Measurements from ENCODE around the gene MYOG. TPM values are rescaled to one million over a fixed set of nuclear protein-coding genes. Genes with fewer than 3 reads are reported as not detected.

The MYOG gene
- not detected in 2 replicates for total RNA-seq

DNA sequence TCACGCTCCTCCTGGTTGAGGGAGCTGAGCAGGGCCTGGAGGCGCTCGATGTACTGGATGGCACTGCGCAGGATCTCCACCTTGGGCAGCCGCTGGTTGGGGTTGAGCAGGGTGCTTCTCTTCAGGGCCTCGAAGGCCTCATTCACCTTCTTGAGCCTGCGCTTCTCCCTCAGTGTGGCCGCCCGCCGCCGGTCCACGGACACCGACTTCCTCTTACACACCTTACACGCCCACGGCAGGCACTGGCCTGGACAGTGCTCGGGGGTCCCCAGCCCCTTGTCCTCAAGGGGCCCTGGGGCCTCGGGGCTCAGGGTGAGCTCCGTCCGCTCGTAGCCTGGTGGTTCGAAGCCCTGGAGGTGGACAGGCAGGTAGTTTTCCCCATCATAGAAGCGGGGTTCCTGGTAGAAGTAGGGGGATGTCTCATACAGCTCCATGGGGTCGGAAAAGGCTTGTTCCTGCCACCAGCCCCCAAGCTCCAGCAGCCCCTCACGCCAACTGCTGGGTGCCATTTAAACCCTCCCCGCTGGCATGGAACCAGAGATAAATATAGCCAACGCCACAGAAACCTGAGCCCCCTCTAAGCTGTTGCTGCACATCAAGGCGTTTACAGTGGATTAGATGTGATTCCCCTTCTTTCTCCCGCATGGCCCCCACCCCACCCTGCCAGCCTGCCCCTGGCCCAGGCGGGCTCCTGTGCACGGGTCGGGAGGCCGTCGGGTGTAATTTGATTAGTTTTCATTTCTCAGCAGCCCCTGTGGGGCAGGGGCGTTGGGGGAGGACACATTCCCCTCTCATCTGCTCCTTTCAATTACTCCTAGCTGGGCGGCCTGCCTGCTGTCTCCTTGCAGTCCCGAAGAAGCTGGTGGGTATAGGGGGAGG is at the start of gene MYOG:
TSS of gene MYOG (minus strand) at position 485 of the 879 bp plus-strand sequence. CDS start at position 434, 51 bp downstream.

GRCh38 chr1:203127666-203128430 is 42.0 kb upstream of the MYOG start, which contains the start of gene ADORA1:
ADORA1 (plus strand) TSS chr1:203127726; CDS start chr1:203128842, 1,116 bp downstream.

Other genes with a start within 250 kb of the MYOG start
- gene RABIF, start 196.9 kb downstream of the MYOG start, total RNA-seq: 5.8 and 8.1 TPM in 2 replicates
- gene KLHL12, start 158.8 kb downstream of the MYOG start, total RNA-seq: 28.3 and 35.6 TPM in 2 replicates
- gene ADIPOR1, start 127.7 kb downstream of the MYOG start, total RNA-seq: 93.9 and 98.3 TPM in 2 replicates
- 20.8 and 23.1 TPM in 2 replicates for gene CYB5R1, start 118.8 kb downstream of the MYOG start, total RNA-seq
- 125 and 129 TPM in 2 replicates for gene TMEM183A, start 78.6 kb downstream of the MYOG start, total RNA-seq
- under 0.01 and 0.32 TPM in 2 replicates for gene PPFIA4, start 59.5 kb downstream of the MYOG start, total RNA-seq
- 0.30 and 0.32 TPM in 2 replicates for gene ADORA1, start 41.7 kb upstream of the MYOG start, total RNA-seq
- gene MYBPH, start 89.8 kb upstream of the MYOG start, total RNA-seq: not detected in 2 replicates
- gene CHI3L1, start 100.7 kb upstream of the MYOG start, total RNA-seq: 0.65 and 1.5 TPM in 2 replicates
- under 0.01 TPM in 1 of 2 replicates, not detected in the other for gene CHIT1, start 143.7 kb upstream of the MYOG start, total RNA-seq
- 17.9 and 32.2 TPM in 2 replicates for gene BTG2, start 219.5 kb upstream of the MYOG start, total RNA-seq

Data from epithelial cell of umbilical artery (primary cell).